HL-60 (cell line): ENCODE data around the gene TAS1R1.

Source experiments
- DNase-seq, 2 experiments: peaks; one replicate each; pipeline ENCODE4 v3.0.0-alpha.2; 2010 to 2020; ENCODE audit warnings: low read depth in 1 of 2, low spot score in 1 of 2
- H3K27ac ChIP-seq: fragments of 250-450 bp; sonication (Bioruptor Pico); replicated peaks from 2 replicates; pipeline ENCODE4 v1.5.1; 2020; ENCODE audit warnings: mild to moderate bottlenecking, moderate library complexity
- H3K27me3 ChIP-seq: fragments of 250-450 bp; sonication (Bioruptor Pico); 2 replicates; pipeline ENCODE4 v1.5.1; 2021; ENCODE audit warnings: mild to moderate bottlenecking, moderate library complexity; ENCODE audit not compliant: insufficient read depth, poor library complexity, severe bottlenecking
- H3K4me3 ChIP-seq: replicated peaks from 2 replicates; pipeline ENCODE4 v1.5.1; 2011; ENCODE audit warnings: mild to moderate bottlenecking, control low read depth, low read length; ENCODE audit not compliant: insufficient read depth
- GABPA ChIP-seq: IDR thresholded peaks from 2 replicates; pipeline ENCODE4 v1.6.1; 2012; ENCODE audit warnings: low read depth
- POLR2AphosphoS5 ChIP-seq: IDR thresholded peaks from 2 replicates; pipeline ENCODE4 v1.6.1; 2012; ENCODE audit warnings: low read depth
- SPI1 ChIP-seq: IDR thresholded peaks from 2 replicates; pipeline ENCODE4 v1.6.1; 2012; ENCODE audit warnings: low read depth, mild to moderate bottlenecking, borderline replicate concordance
- TF ChIP-seq, protein P1 (sequence below): IDR thresholded peaks from 2 replicates; pipeline ENCODE4 v1.6.1; 2012; ENCODE audit warnings: low read depth; ENCODE audit not compliant: insufficient replicate concordance
- TF ChIP-seq, protein P2 (sequence below): IDR thresholded peaks from one replicate; pipeline ENCODE4 v1.5.1; 2011; ENCODE audit warnings: low read length, control low read depth, inconsistent platforms; ENCODE audit not compliant: insufficient read depth

The TAS1R1 gene

DNA sequence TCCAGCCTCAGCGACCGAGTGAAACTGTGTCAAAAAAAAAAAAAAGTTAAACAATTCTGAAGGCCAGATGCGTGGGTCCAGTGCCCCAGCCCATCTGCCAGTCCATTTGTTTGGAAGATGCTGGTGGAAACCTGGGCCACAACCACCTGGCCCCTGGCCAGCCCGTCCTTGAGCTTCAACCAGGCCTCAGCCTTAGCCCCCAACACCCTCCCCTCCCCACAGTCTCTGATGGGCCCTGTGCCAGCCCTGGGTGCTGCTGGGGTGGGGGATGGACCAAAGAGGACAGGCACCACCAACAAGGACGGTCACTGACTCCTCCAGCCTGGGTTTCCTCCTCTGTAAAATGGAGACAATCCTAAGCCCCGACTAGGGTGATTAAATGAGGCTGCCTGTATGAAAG, 44.1 kb upstream of the TAS1R1 start:
- no peak overlapping the region for H3K27ac ChIP-seq
- H3K4me3 ChIP-seq: no peak overlapping the region
- DNase-seq: no peak
- TF ChIP-seq SPI1 (no peak), POLR2AphosphoS5 (no peak), GABPA (no peak)
- TF ChIP-seq, protein P1, sequence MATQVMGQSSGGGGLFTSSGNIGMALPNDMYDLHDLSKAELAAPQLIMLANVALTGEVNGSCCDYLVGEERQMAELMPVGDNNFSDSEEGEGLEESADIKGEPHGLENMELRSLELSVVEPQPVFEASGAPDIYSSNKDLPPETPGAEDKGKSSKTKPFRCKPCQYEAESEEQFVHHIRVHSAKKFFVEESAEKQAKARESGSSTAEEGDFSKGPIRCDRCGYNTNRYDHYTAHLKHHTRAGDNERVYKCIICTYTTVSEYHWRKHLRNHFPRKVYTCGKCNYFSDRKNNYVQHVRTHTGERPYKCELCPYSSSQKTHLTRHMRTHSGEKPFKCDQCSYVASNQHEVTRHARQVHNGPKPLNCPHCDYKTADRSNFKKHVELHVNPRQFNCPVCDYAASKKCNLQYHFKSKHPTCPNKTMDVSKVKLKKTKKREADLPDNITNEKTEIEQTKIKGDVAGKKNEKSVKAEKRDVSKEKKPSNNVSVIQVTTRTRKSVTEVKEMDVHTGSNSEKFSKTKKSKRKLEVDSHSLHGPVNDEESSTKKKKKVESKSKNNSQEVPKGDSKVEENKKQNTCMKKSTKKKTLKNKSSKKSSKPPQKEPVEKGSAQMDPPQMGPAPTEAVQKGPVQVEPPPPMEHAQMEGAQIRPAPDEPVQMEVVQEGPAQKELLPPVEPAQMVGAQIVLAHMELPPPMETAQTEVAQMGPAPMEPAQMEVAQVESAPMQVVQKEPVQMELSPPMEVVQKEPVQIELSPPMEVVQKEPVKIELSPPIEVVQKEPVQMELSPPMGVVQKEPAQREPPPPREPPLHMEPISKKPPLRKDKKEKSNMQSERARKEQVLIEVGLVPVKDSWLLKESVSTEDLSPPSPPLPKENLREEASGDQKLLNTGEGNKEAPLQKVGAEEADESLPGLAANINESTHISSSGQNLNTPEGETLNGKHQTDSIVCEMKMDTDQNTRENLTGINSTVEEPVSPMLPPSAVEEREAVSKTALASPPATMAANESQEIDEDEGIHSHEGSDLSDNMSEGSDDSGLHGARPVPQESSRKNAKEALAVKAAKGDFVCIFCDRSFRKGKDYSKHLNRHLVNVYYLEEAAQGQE: no peak
- TF ChIP-seq, protein P2, sequence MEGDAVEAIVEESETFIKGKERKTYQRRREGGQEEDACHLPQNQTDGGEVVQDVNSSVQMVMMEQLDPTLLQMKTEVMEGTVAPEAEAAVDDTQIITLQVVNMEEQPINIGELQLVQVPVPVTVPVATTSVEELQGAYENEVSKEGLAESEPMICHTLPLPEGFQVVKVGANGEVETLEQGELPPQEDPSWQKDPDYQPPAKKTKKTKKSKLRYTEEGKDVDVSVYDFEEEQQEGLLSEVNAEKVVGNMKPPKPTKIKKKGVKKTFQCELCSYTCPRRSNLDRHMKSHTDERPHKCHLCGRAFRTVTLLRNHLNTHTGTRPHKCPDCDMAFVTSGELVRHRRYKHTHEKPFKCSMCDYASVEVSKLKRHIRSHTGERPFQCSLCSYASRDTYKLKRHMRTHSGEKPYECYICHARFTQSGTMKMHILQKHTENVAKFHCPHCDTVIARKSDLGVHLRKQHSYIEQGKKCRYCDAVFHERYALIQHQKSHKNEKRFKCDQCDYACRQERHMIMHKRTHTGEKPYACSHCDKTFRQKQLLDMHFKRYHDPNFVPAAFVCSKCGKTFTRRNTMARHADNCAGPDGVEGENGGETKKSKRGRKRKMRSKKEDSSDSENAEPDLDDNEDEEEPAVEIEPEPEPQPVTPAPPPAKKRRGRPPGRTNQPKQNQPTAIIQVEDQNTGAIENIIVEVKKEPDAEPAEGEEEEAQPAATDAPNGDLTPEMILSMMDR: no peak
- H3K27me3 ChIP-seq: peaks cover 2% of the 10 kb centered on the region

DNA sequence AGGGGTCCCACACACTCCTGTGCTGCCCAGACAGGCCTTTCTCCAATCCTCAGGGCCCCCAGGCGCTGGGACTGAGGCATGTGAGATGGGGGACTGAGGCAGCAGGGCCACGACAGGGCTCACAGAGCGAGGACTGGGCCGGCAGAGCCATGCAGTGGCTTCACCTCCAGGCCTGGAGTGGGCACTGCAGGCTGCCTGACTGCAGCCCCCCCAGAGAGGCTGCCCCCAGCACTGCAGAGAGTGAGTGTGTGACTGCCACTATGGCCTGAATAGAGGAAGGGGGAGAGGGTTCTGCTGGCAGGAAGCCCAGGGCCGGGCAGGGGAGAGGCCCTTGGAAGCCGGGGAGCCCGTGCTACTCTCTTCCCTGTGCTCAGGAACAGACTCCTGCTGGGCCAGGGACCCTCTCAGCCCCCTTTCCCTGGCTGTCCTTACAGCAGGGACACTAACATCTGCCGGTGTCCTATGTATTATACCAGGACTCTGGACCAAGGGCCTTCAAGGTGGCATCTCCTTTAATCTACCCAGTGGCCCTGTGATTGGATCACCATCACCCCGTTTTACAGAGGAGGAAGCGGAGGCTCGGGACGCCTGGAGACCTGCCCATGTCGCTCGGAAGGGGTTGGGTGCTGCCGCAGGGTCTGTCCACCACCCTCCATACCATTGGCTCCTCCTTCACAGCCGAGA, 43.4 kb upstream of the TAS1R1 start:
- TF ChIP-seq, protein P2: no peak
- TF ChIP-seq SPI1 (no peak), POLR2AphosphoS5 (no peak), GABPA (no peak)
- TF ChIP-seq, protein P1: no peak
- H3K4me3 ChIP-seq: no peak overlapping the region
- peaks cover 2% of the 10 kb centered on the region for H3K27me3 ChIP-seq
- no peak for DNase-seq
- no peak overlapping the region for H3K27ac ChIP-seq

DNA sequence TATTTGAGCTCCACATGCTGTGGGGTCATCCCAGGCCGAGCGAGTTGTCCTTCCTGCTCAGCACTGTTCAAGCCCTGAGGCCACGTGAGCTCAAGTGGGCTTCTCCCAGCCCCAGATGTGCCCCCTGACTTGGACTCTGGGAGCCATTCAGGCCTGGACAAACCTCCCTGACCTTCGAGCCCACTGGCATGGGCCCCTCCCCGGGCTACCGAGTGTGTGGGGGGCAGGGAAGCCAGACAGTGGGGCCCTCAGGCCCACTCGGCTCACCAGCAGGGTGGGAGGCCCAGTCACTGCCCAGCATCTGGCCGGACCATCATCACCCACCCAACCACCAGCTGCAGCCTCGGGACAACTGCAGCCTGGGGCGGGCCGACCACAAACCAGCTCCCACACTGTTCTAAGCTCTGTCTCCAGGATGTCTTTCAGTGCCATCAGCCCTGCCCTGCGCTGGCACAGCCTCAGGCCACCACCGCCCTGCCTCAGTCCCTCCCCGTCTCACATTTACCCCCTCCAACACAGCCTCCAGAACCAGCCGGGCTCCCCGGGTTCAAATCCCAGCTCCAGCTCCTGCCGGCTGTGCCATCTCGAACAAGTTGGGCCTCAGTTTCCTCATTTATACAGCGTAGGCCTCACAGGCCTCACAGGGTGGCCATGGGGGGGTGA, 42.7 kb upstream of the TAS1R1 start:
- DNase-seq: no peak
- Histone ChIP-seq H3K27me3 (peaks cover 2% of the 10 kb centered on the region), H3K4me3 (no peak overlapping the region), H3K27ac (no peak overlapping the region)
- no peak for TF ChIP-seq GABPA
- TF ChIP-seq, protein P1: no peak
- no peak for TF ChIP-seq SPI1
- TF ChIP-seq, protein P2: no peak
- TF ChIP-seq POLR2AphosphoS5: no peak
